Central memory CD8-positive, alpha-beta T cell (primary cell): ENCODE measurements around the gene ZFYVE28.

Source experiments
- ATAC-seq: fragments of 150-1000 bp; cut with Tn5 transposase; replicated peaks from 2 replicates; pipeline ENCODE4 v1.10.0; 2022; ENCODE audit warnings: mild to moderate bottlenecking, moderate FRiP score, moderate number of reproducible peaks; ENCODE audit not compliant: poor library complexity, severe bottlenecking; ENCODE audit errors: extremely low read depth
- DNase-seq, 2 donors: peaks; one replicate each; pipeline ENCODE4 v3.0.0; 2021; ENCODE audit warnings: low spot score in 2 of 2
- H3K27ac Mint-ChIP-seq: one replicate; pipeline ENCODE4 v1.8.0; 2022; ENCODE audit warnings: low read depth, mild to moderate bottlenecking, moderate library complexity, mixed read lengths
- H3K27me3 Mint-ChIP-seq: one replicate; pipeline ENCODE4 v1.8.0; 2022; ENCODE audit warnings: mixed read lengths
- H3K36me3 Mint-ChIP-seq: one replicate; pipeline ENCODE4 v1.8.0; 2022; ENCODE audit warnings: mild to moderate bottlenecking, moderate library complexity, mixed read lengths; ENCODE audit not compliant: insufficient read depth
- H3K4me1 Mint-ChIP-seq: one replicate; pipeline ENCODE4 v1.8.0; 2022; ENCODE audit warnings: mixed read lengths
- H3K4me3 Mint-ChIP-seq: one replicate; pipeline ENCODE4 v1.8.0; 2022; ENCODE audit warnings: mild to moderate bottlenecking, moderate library complexity, mixed read lengths
- H3K9me3 Mint-ChIP-seq: one replicate; pipeline ENCODE4 v1.8.0; 2022; ENCODE audit warnings: mixed read lengths

ZFYVE28 gene

GRCh38 chr4:2273657-2274319, 144.7 kb downstream of the ZFYVE28 start:
- H3K4me3 Mint-ChIP-seq = no peak overlapping the region
- peaks cover 1% of the 10 kb centered on the region for H3K36me3 Mint-ChIP-seq
- no peaks in the 10 kb centered on the region for H3K9me3 Mint-ChIP-seq
- peak overlapping the region; percentile 13 for H3K27ac Mint-ChIP-seq
- no peaks in the 10 kb centered on the region for H3K4me1 Mint-ChIP-seq
- DNase-seq (no peak), ATAC-seq (no peak)
- no peaks in the 10 kb centered on the region for H3K27me3 Mint-ChIP-seq

DNA sequence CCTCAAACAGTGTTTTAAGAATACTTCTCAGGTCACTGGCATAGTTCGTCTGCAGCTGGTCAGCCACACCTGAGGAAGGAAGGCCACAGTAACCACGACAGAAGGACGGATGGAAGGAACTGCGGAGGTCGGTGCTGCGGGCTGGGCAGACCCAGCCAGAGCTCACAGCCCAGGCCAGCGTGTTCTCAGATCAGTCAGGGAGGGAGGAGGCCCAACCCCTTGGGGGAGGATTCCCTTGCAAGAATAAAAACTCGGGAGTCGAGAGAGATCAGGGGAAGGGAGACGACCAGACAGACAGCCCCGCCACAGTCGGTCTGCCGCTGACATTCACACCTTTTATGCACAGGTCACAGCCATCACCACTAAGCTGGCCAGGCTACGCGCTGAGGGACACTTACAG, 145.2 kb downstream of the ZFYVE28 start:
- H3K4me3 Mint-ChIP-seq = no peak overlapping the region
- ATAC-seq = no peak

GRCh38 chr4:2272828-2273120, 145.7 kb downstream of the ZFYVE28 start:
- no peak for ATAC-seq
- peaks cover 1% of the 10 kb centered on the region for H3K36me3 Mint-ChIP-seq
- H3K4me3 Mint-ChIP-seq = no peak overlapping the region
- H3K27ac Mint-ChIP-seq = no peak overlapping the region
- no peaks in the 10 kb centered on the region for H3K4me1 Mint-ChIP-seq
- H3K27me3 Mint-ChIP-seq = no peaks in the 10 kb centered on the region
- DNase-seq = no peak
- no peaks in the 10 kb centered on the region for H3K9me3 Mint-ChIP-seq

More for the DNA sequence above, 145.2 kb downstream of the ZFYVE28 start:
- no peak for DNase-seq
- Mint-ChIP-seq H3K27ac (no peak overlapping the region), H3K27me3 (no peaks in the 10 kb centered on the region), H3K9me3 (no peaks in the 10 kb centered on the region), H3K4me1 (no peaks in the 10 kb centered on the region), H3K36me3 (peaks cover 1% of the 10 kb centered on the region)

- H3K4me1 Mint-ChIP-seq = no peaks in the 10 kb centered on the region
- H3K9me3 Mint-ChIP-seq = no peaks in the 10 kb centered on the region
- peaks cover 1% of the 10 kb centered on the region for H3K36me3 Mint-ChIP-seq
- H3K4me3 Mint-ChIP-seq = no peak overlapping the region
- DNase-seq (no peak), ATAC-seq (no peak)
- H3K27me3 Mint-ChIP-seq = no peaks in the 10 kb centered on the region
- no peak overlapping the region for H3K27ac Mint-ChIP-seq
Observed at GRCh38 chr4:2272026-2272827, 146.2 kb downstream of the ZFYVE28 start.

GRCh38 chr4:2271279-2272025, 147.0 kb downstream of the ZFYVE28 start:
- H3K4me3 Mint-ChIP-seq = no peak overlapping the region
- ATAC-seq (no peak), DNase-seq (no peak)
- no peaks in the 10 kb centered on the region for H3K27me3 Mint-ChIP-seq
- H3K27ac Mint-ChIP-seq = no peak overlapping the region
- no peaks in the 10 kb centered on the region for H3K4me1 Mint-ChIP-seq
- no peaks in the 10 kb centered on the region for H3K9me3 Mint-ChIP-seq
- H3K36me3 Mint-ChIP-seq = peaks cover 1% of the 10 kb centered on the region

DNA sequence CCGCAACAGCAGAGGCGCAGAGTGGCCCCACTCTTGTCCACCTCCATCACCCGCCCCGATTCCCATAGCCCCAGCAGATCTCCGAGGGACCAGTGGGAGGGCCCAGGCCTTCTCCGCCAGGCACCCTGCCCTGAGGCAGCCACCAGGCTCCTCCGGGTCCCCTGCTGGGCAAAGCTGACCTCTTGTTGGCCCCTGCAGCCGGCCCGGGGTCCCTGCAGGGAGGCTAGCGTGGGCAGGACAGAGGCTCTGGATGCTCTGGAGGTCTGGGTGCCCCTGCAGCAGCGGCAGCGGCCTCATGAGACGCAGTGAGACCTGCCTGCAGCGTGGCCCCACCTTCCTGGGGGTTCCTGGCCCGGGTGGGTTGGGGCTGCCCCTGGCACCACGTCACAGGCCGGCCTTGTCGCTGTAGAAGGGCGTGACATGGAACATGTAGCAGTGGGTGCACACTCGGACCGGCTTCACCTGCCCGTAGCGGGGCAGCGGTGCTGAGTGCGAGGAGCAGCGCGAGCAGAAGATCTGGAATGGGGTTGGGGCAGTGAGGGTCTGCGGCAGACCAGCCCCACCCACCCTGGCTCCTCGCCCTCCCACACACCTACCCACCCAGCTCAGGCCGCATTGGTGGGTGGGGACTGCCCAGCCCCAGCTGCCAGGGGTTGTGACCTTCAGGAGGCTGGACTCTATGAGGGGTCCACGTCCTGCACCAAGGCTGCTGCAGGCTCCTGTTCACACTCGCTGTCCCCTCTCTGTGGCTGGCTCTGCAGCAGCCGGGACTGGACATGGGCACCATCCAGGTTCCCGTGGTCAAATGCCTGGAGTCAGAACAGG, 147.9 kb downstream of the ZFYVE28 start:
- ATAC-seq = no peak
- Mint-ChIP-seq H3K4me3 (no peak overlapping the region), H3K4me1 (no peaks in the 10 kb centered on the region), H3K36me3 (no peaks in the 10 kb centered on the region), H3K27me3 (no peaks in the 10 kb centered on the region), H3K9me3 (no peaks in the 10 kb centered on the region), H3K27ac (no peak overlapping the region)
- no peak for DNase-seq

DNA sequence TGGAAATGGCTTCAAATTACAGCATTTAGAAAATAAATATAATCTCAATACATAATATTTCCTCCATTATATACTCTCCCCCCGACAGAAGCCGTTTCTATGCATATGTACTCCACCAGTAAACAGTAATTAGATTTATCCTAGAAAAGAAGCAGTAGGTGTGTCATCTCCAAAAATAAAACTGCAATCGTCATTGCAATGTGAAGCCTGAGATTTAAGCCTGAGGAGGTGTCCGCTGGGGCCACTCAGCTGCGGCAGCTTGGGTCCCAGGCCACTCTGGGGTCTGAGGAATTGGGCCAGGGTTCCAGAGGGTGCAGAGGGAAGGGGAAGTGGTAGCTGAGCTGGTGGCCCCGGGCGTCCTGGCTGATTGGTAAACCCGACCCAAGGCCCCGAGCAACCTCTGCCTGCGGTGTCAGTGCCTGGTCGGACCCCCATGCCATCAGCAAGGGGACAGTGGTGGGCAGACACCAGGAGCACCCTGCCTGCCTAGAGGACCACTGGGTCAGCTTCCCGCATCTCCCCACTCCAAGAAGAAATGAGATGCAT, 148.8 kb downstream of the ZFYVE28 start:
- Mint-ChIP-seq H3K4me3 (no peak overlapping the region), H3K9me3 (no peaks in the 10 kb centered on the region), H3K4me1 (no peaks in the 10 kb centered on the region), H3K36me3 (no peaks in the 10 kb centered on the region), H3K27ac (no peak overlapping the region), H3K27me3 (no peaks in the 10 kb centered on the region)
- DNase-seq (no peak), ATAC-seq (no peak)

- H3K4me1 Mint-ChIP-seq = no peaks in the 10 kb centered on the region
- peak overlapping the region; percentile 44 for H3K27ac Mint-ChIP-seq
- H3K36me3 Mint-ChIP-seq = no peaks in the 10 kb centered on the region
- no peaks in the 10 kb centered on the region for H3K9me3 Mint-ChIP-seq
- no peak for ATAC-seq
- no peak overlapping the region for H3K4me3 Mint-ChIP-seq
- no peaks in the 10 kb centered on the region for H3K27me3 Mint-ChIP-seq
- no peak for DNase-seq
Observed at GRCh38 chr4:2269206-2269531, 149.3 kb downstream of the ZFYVE28 start.

DNA sequence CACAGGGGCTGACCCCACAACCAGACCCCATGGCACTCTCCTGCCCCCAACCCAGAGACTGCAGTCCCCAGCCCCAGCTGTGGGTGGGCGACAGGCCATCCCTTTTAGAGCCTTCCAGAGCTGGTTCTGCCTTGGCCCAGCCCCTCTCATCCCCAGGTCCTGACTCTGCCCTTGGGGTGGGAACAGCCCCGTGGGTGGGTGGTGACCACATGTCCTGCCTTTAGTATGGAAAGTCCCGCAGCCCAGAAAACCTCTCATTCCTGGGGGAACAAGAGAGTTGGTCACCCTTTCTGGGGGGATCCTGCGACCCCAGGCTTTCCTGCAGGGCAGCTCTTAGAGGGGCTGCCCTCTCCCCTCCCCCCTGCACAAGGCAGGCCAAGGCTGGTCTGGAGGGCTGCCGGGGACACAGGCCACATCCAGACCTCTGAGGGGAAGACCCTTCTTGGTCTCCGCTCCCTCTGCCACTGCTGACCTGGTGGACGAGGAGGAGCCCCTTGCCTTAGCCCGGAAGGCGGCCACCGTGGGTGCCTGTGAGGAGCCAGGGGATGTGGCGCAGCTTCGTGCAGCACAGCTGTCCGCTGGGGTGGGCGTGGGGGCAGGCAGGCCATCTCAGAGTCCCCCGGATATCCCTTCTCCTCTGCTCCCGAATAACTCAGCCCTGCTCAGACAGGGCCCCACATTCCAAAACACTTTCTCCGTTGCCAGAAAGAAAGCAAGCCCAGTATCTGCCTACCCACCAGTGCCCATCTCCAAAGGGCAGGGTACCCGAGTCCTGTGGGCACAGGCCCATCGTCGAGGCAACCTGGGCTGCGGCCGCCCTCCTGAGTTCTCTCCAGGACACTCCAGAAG, 149.9 kb downstream of the ZFYVE28 start:
- Mint-ChIP-seq H3K4me3 (no peak overlapping the region), H3K9me3 (no peaks in the 10 kb centered on the region), H3K4me1 (no peaks in the 10 kb centered on the region), H3K36me3 (no peaks in the 10 kb centered on the region), H3K27ac (peak overlapping the region; percentile 44), H3K27me3 (no peaks in the 10 kb centered on the region)
- ATAC-seq (no peak), DNase-seq (no peak)

GRCh38 chr4:2267841-2268240, 150.6 kb downstream of the ZFYVE28 start:
- H3K36me3 Mint-ChIP-seq = peaks cover under 1% of the 10 kb centered on the region
- no peak overlapping the region for H3K4me3 Mint-ChIP-seq
- H3K27me3 Mint-ChIP-seq = no peaks in the 10 kb centered on the region
- ATAC-seq (no peak), DNase-seq (no peak)
- H3K27ac Mint-ChIP-seq = no peak overlapping the region
- no peaks in the 10 kb centered on the region for H3K4me1 Mint-ChIP-seq
- no peaks in the 10 kb centered on the region for H3K9me3 Mint-ChIP-seq

DNA sequence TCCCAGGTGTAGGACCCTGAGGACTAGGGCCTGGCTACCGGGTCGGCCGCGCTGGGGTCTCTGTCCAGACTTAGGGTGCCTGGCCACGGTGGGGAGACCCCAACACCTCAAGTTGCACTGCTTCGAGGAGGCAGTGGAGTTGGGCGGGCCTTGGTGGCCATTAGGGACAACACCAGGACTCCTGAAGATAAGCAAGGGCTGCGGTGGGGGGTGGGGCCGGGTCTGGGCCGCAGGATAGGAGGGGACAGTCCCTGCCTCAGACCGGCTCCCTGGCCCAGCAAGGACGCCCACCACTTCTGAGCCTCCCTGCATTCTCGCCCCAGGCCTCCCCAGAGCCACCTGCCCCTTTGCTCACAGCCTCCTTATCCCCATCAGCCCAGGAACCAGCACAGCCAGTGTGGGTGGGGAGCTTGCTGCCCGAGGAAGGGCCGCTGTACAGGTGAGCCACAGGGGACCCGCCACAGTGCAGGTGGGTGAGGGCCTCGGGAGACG, 151.1 kb downstream of the ZFYVE28 start:
- DNase-seq (no peak), ATAC-seq (no peak)
- H3K36me3 Mint-ChIP-seq = peaks cover 2% of the 10 kb centered on the region
- no peak overlapping the region for H3K27ac Mint-ChIP-seq
- H3K27me3 Mint-ChIP-seq = no peaks in the 10 kb centered on the region
- no peaks in the 10 kb centered on the region for H3K4me1 Mint-ChIP-seq
- H3K4me3 Mint-ChIP-seq = no peak overlapping the region
- no peaks in the 10 kb centered on the region for H3K9me3 Mint-ChIP-seq
